Neural cell (in vitro differentiated cells): ENCODE data around the gene SNX33. TPM values are rescaled to one million over a fixed set of nuclear protein-coding genes. Genes with fewer than 3 reads are reported as not detected.

Experiments used
- H2AFZ ChIP-seq: fragments of 200-600, 300-800 bp; sonication (generic), shearing (Covaris generic); 2 replicates; pipeline ENCODE4 v1.6.0; 2014; ENCODE audit warnings: low read depth, mild to moderate bottlenecking, antibody characterized with exemption, low read length, moderate library complexity
- H3F3A ChIP-seq: fragments of 200-600 bp; shearing (Covaris generic); 2 replicates; pipeline ENCODE4 v1.6.1; 2016; ENCODE audit warnings: mild to moderate bottlenecking, moderate library complexity, mixed read lengths, antibody characterized with exemption, low read length; ENCODE audit not compliant: insufficient read depth, poor library complexity, severe bottlenecking
- H3K27ac ChIP-seq: fragments of 200-600, 300-800 bp; sonication (generic), shearing (Covaris generic); 2 replicates; pipeline ENCODE4 v1.5.1; 2014; ENCODE audit warnings: mild to moderate bottlenecking, low read length, moderate library complexity
- H3K27me3 ChIP-seq: fragments of 300-800, 200-600 bp; sonication (generic), shearing (Covaris generic); 2 replicates; pipeline ENCODE4 v1.6.0; 2014; ENCODE audit warnings: mild to moderate bottlenecking, low read depth, low read length, moderate library complexity; ENCODE audit not compliant: insufficient read depth
- H3K36me3 ChIP-seq: fragments of 300-800, 200-600 bp; sonication (generic), shearing (Covaris generic); 2 replicates; pipeline ENCODE4 v1.5.1; 2014; ENCODE audit warnings: mild to moderate bottlenecking, antibody characterized with exemption, low read length, moderate library complexity; ENCODE audit not compliant: insufficient read depth
- H3K4me2 ChIP-seq: fragments of 300-800, 200-600 bp; sonication (generic), shearing (Covaris generic); 2 replicates; pipeline ENCODE4 v1.6.0; 2014; ENCODE audit warnings: mild to moderate bottlenecking, low read length
- H3K4me3 ChIP-seq: fragments of 300-800, 200-600 bp; sonication (generic), shearing (Covaris generic); 2 replicates; pipeline ENCODE4 v1.5.1; 2014; ENCODE audit warnings: mild to moderate bottlenecking, low read length, moderate library complexity
- H3K79me2 ChIP-seq: fragments of 200-600 bp; shearing (Covaris generic); replicated peaks from 2 replicates; pipeline ENCODE4 v1.6.0; 2014; ENCODE audit warnings: mild to moderate bottlenecking, low read length, moderate library complexity; ENCODE audit not compliant: insufficient read depth
- H3K9ac ChIP-seq: fragments of 300-800, 200-600 bp; sonication (generic), shearing (Covaris generic); 2 replicates; pipeline ENCODE4 v1.6.1; 2016; ENCODE audit warnings: mild to moderate bottlenecking, low read length, mixed read lengths
- H3K9me2 ChIP-seq: fragments of 200-600 bp; shearing (Covaris generic); 2 replicates; pipeline ENCODE4 v1.6.1; 2016; ENCODE audit warnings: mild to moderate bottlenecking, low read length, mixed read lengths; ENCODE audit not compliant: insufficient read depth
- H3K9me3 ChIP-seq: fragments of 200-600, 300-800 bp; sonication (generic), shearing (Covaris generic); 2 replicates; pipeline ENCODE4 v1.6.1; 2016; ENCODE audit warnings: mild to moderate bottlenecking, mixed run types, low read length, moderate library complexity, mixed read lengths
- H4K20me1 ChIP-seq: fragments of 200-600 bp; shearing (Covaris generic); 2 replicates; pipeline ENCODE4 v1.6.1; 2016; ENCODE audit warnings: mild to moderate bottlenecking, mixed run types; ENCODE audit not compliant: insufficient read depth
- CTCF ChIP-seq: fragments of 450-650 bp; IDR thresholded peaks from 2 replicates; pipeline ENCODE4 v1.5.1; 2014; ENCODE audit warnings: antibody characterized with exemption, mild to moderate bottlenecking, moderate library complexity; ENCODE audit not compliant: poor library complexity, severe bottlenecking
- EP300 ChIP-seq: fragments of 450-650 bp; conservative IDR thresholded peaks from 2 replicates; pipeline ENCODE4 v1.6.1; 2014; ENCODE audit warnings: antibody characterized with exemption, mild to moderate bottlenecking, moderate library complexity; ENCODE audit not compliant: poor library complexity, severe bottlenecking
- EZH2 ChIP-seq: fragments of 200-600, 300-800 bp; shearing (Covaris generic), sonication (generic); IDR thresholded peaks from 2 replicates; pipeline ENCODE4 v1.6.1; 2014; ENCODE audit warnings: antibody characterized with exemption, low read length, borderline replicate concordance, mild to moderate bottlenecking; ENCODE audit not compliant: insufficient read depth, poor library complexity, severe bottlenecking
- MXI1 ChIP-seq: fragments of 450-650 bp; conservative IDR thresholded peaks from 2 replicates; pipeline ENCODE4 v1.6.1; 2014; ENCODE audit warnings: antibody characterized with exemption, mild to moderate bottlenecking; ENCODE audit not compliant: poor library complexity, severe bottlenecking
- POLR2AphosphoS5 ChIP-seq: IDR thresholded peaks from 2 replicates; pipeline ENCODE4 v1.6.1; 2012
- RAD21 ChIP-seq: fragments of 450-650 bp; conservative IDR thresholded peaks from 2 replicates; pipeline ENCODE4 v1.6.1; 2014; ENCODE audit warnings: antibody characterized with exemption, mild to moderate bottlenecking, moderate library complexity
- REST ChIP-seq: IDR thresholded peaks from 2 replicates; pipeline ENCODE4 v1.6.1; 2012; ENCODE audit warnings: borderline replicate concordance
- SMC3 ChIP-seq: fragments of 450-650 bp; conservative IDR thresholded peaks from 2 replicates; pipeline ENCODE4 v1.6.1; 2014; ENCODE audit warnings: antibody characterized with exemption, mild to moderate bottlenecking, moderate library complexity; ENCODE audit not compliant: poor library complexity
- TAF1 ChIP-seq: IDR thresholded peaks from 2 replicates; pipeline ENCODE4 v1.6.1; 2012; ENCODE audit warnings: low read depth
- polyA plus RNA-seq: library from polyadenylated mRNA; depleted of rRNA; stranded (reverse); fragments of >200 nt; gene quantifications from 2 replicates; pipeline ENCODE4 v1.2.3, GENCODE V29; 2014

The SNX33 gene
- polyA plus RNA-seq, 1 donor from 2014 or later, result 0.14 TPM

DNA sequence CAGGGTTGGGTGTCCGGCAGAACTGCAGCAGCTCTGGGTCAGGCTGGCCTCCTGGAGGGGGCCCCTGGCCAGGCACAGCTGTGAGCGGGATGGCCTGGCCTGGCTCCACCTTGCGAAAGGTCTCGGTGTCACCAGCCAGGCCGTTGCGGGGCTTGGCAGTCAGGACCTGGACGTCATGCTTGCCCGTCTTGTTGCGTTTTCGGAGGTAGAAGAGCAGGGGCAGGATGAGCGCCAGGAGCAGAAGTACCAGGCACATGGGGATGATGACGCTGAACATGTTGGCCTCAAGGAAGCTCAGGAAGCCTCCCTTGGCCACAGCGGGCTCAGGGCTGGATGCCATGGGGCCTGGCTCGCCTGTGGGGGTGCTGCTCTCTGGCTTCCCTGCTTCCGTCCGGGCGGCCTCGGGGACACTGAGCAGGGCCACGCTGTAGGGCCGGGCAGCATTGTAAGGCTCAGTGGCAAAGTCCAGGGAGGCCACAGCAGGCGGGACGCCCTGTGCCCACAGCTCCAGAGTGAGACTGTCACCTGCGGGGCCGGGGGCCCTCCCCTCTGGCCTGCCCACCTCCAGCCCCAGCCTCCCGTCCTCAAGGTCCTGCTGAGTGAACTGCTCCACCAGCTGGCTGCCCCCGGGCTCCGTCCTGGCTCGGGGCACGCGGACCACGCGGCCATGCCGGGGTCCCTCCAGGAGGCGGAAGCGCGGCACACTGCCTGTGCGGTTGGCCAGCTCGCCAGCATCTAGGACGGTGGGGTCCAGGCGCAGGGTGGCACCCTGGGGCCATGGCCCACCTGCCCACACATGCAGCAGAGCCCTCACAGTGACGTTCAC is 28.1 kb downstream of the SNX33 start:
- H3K36me3 ChIP-seq, result no peaks in the 10 kb centered on the region
- no peak overlapping the region for H3K4me2 ChIP-seq
- no peak overlapping the region for H3K27ac ChIP-seq
- H3K9ac ChIP-seq, result no peak overlapping the region
- no peaks in the 10 kb centered on the region for H3K9me2 ChIP-seq
- H3K27me3 ChIP-seq, result no peaks in the 10 kb centered on the region
- TF ChIP-seq MXI1, result no peak
- no peak for TF ChIP-seq TAF1
- no peak for TF ChIP-seq POLR2AphosphoS5
- no peak for TF ChIP-seq REST
- TF ChIP-seq RAD21, result no peak
- no peak for TF ChIP-seq EZH2
- no peak for TF ChIP-seq EP300
- H3K79me2 ChIP-seq, result no peaks in the 10 kb centered on the region
- H3F3A ChIP-seq, result no peaks in the 10 kb centered on the region
- no peak overlapping the region for H2AFZ ChIP-seq
- no peaks in the 10 kb centered on the region for H4K20me1 ChIP-seq
- no peak overlapping the region for H3K4me3 ChIP-seq
- H3K9me3 ChIP-seq, result no peaks in the 10 kb centered on the region

DNA sequence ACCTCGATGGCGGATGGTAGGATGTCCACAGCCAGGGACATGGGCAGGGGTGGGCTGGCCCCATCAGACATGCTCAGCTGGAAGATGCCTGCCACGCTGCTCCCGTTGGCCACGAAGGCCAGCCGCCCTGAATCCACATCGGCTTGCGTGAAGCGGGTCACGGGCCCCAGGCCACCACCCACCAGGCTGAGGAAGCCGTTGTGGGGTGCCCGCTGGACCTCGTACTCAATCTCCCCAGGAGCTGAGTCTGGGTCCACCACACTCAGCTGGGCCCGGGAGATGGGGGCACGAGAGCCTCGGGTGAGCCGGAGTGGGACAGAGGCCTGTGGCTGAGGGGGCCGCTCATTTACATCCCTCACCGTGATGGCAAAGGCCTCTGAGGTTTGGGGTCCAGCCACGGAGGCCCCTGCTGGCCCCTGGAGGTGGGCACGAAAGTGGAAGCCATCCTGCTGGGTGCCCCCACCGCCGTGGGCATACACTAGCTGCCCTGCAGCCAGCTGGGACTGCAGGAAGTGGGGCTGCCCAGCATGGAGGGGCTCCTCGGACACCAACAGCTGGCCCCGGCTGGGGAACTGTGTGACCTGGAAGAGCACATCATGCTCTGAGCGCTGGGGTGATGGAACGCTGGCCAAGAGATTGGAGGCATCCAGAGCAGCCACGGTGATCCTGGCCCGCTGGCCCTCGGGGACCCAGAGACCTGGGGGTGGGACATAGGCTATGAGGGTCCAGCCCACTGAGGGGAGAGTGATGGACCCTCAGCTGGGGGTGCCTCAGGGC is 29.2 kb downstream of the SNX33 start:
- Histone ChIP-seq H3K4me2 (no peak overlapping the region), H3K27me3 (no peaks in the 10 kb centered on the region), H3K79me2 (no peaks in the 10 kb centered on the region), H2AFZ (no peak overlapping the region), H3K9me2 (no peaks in the 10 kb centered on the region), H3K9ac (no peak overlapping the region), H3K9me3 (no peaks in the 10 kb centered on the region), H3K27ac (no peak overlapping the region), H4K20me1 (no peaks in the 10 kb centered on the region), H3K4me3 (no peak overlapping the region), H3K36me3 (no peaks in the 10 kb centered on the region), H3F3A (no peaks in the 10 kb centered on the region)
- TF ChIP-seq TAF1 (no peak), CTCF (no peak), EZH2 (no peak), EP300 (no peak), RAD21 (no peak), REST (no peak), MXI1 (no peak), SMC3 (no peak)
